BE2C (cell line): ENCODE measurements around the gene RCC2.
"Not testable (repeated sequence)": the region's sequence is repeated elsewhere in the genome, so short reads cannot be mapped to it uniquely, and the experiment has no call there.

Source experiments
- DNase-seq: peaks from one replicate; pipeline ENCODE4 v3.0.0-alpha.2; 2020
- H3K27me3 ChIP-seq: fragments of 250-450 bp; sonication (Bioruptor Pico); 2 replicates; pipeline ENCODE4 v1.5.1; 2020; ENCODE audit warnings: mild to moderate bottlenecking
- H3K36me3 ChIP-seq: fragments of 250-450 bp; sonication (Bioruptor Pico); 2 replicates; pipeline ENCODE4 v1.5.1; 2020; ENCODE audit warnings: mild to moderate bottlenecking
- H3K4me1 ChIP-seq: fragments of 250-450 bp; sonication (Bioruptor Pico); 2 replicates; pipeline ENCODE4 v1.5.1; 2020
- H3K4me3 ChIP-seq: 2 replicates; pipeline ENCODE4 v1.5.1; 2011; ENCODE audit warnings: low read depth, low read length
- H3K9me3 ChIP-seq: fragments of 250-450 bp; sonication (Bioruptor Pico); 2 replicates; pipeline ENCODE4 v1.5.1; 2020
- TF ChIP-seq, protein P1 (sequence below): IDR thresholded peaks from 2 replicates; pipeline ENCODE4 v1.5.1; 2012; ENCODE audit warnings: mild to moderate bottlenecking, low read depth, low read length

The RCC2 gene

DNA sequence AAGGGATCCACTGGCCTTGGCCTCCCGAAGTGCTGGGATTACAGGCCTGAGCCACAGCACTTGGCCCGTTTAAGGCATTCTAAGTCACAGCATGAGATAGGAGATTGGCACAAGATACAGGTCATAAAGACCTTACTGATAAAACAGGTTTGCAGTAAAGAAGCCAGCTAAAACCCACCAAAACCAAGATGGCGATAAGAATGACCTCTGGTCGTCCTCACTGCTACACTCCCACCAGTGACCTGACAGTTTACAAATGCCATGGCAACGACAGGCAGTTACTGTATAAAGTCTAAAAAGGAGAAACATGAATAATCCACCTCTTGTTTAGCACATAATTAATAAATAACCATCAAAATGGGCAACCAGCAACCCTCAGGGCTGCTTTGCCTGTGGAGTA lies 33.3 kb upstream of the RCC2 start:
- H3K4me1 ChIP-seq, result no peaks in the 10 kb centered on the region
- H3K4me3 ChIP-seq, result no peak overlapping the region
- H3K9me3 ChIP-seq, result no peaks in the 10 kb centered on the region
- H3K36me3 ChIP-seq, result no peaks in the 10 kb centered on the region
- TF ChIP-seq, protein P1, sequence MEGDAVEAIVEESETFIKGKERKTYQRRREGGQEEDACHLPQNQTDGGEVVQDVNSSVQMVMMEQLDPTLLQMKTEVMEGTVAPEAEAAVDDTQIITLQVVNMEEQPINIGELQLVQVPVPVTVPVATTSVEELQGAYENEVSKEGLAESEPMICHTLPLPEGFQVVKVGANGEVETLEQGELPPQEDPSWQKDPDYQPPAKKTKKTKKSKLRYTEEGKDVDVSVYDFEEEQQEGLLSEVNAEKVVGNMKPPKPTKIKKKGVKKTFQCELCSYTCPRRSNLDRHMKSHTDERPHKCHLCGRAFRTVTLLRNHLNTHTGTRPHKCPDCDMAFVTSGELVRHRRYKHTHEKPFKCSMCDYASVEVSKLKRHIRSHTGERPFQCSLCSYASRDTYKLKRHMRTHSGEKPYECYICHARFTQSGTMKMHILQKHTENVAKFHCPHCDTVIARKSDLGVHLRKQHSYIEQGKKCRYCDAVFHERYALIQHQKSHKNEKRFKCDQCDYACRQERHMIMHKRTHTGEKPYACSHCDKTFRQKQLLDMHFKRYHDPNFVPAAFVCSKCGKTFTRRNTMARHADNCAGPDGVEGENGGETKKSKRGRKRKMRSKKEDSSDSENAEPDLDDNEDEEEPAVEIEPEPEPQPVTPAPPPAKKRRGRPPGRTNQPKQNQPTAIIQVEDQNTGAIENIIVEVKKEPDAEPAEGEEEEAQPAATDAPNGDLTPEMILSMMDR, result no peak
- no peak for DNase-seq
- no peaks in the 10 kb centered on the region for H3K27me3 ChIP-seq

DNA sequence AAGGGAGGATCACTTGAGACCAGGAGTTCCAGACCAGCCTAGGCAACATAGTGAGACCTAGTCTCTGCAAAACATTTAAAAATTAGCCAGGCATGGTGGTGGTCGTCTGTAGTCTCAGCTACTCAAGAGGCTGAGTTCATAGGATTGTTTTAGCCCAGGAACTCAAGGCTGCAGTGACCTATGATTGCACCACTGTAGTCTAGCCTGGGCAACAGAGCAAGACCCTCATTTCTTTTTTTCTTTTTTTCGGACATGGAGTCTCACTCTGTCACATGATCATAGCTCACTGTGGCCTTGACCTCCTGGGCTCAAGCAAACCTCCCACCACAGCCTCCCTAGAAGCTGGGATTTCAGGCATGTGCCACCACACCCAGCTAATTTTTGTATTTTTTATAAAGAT lies 31.9 kb upstream of the RCC2 start:
- H3K4me3 ChIP-seq, result no peak overlapping the region
- DNase-seq, result no peak

DNA sequence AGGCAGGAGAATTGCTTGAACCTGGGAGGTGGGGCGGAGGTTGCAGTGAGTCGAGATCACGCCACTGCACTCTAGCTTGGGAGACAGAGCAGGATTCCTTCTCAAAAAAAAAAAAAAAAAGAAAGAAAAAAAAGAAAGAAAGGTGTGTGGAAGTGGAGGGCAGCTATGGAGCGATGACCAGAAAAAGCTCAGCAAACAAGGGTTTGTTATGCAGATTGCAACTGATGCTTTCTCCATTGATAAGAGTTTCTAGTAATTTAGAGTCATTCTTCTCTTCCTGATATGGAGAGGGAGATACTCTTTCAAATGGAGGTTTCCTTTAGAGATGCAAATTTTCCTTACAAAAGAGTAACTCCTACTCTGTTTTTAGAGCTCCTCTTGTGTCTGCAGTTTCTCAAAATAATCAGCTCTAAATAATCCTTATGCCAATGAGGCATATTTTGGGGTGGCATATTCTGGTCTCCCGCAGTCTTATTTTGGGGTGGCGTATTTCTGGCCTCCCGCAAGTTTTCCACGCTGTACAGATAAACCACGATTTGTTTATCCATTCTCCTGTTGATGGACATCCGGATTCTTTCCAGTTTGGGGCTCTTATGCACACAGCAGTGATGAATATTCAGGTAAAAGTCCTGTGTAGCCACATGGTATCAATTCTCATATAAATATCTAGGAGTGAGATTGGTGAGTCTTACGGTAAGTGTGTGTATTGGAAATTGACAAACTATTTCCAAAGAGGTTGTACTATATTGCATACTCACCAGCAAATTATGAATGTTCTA lies 30.7 kb upstream of the RCC2 start:
- Histone ChIP-seq H3K4me1 (no peaks in the 10 kb centered on the region), H3K27me3 (no peaks in the 10 kb centered on the region), H3K9me3 (no peaks in the 10 kb centered on the region), H3K4me3 (no peak overlapping the region), H3K36me3 (no peaks in the 10 kb centered on the region)
- no peak for DNase-seq
- TF ChIP-seq, protein P1, result no peak

More for the DNA sequence above, 31.9 kb upstream of the RCC2 start:
- Histone ChIP-seq H3K36me3 (no peaks in the 10 kb centered on the region), H3K9me3 (no peaks in the 10 kb centered on the region), H3K27me3 (no peaks in the 10 kb centered on the region), H3K4me1 (no peaks in the 10 kb centered on the region)
- TF ChIP-seq, protein P1, result no peak

DNA sequence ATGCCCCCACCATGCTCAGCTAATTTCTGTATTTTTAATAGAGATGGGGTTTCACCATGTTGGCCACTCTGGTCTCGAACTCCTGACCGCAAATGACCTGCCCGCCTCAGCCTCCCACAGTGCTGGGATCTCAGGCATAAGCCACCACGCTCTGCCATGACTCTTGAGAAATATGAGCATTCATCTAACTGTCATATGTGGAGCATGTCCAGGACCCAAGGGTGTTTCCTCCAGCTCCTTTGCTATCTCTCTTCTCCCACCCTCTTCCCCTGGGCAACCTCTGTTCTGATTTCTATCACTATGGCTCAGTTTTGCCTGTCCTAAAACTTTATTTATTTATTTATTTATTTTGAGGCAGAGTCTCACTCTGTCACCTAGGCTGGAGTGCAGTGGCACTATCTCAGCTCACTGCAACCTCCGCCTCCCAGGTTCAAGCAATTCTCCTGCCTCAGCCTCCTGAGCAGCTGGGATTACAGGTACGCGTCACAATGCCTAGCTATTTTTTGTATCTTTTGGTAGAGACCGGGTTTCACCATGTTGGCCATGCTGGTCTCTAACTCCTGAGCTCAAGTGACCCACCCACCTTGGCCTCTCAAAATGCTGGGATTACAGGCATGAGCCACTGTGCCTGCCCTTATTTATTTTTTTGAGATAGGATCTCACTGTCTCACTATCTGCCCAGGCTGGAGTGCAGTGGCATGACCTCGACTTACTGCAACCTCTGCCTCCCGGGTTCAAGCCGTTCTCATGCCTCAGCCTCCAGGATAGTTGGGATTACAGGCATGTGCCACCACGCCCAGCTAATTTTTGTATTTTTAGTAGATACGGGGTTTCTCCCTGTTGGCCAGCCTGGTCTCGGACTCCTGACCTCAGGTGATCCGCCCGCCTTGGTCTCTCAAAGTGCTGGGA lies 29.1 kb upstream of the RCC2 start:
- DNase-seq, H3K36me3 ChIP-seq, H3K4me3 ChIP-seq, H3K9me3 ChIP-seq, H3K4me1 ChIP-seq, H3K27me3 ChIP-seq: not testable (repeated sequence)

DNA sequence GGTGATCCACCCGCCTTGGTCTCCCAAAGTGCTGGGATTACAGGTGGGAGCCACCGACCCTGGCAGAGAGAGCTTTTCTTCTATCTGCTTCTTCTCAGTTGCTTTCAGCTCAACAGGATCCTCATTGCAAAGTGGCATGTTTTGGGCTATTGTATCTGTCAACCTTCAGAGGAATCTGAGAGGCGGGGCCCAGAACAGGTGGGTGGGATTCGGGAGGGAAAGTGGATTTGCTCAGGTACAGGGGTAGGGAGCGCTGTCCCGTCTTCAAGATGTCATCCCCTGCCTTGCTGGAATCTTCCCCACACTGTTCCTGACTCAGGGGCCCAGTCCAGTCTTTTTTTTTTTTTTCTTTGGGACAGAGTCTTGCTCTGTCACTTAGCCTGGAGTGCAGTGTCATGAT lies 26.9 kb upstream of the RCC2 start:
- Histone ChIP-seq H3K9me3 (no peaks in the 10 kb centered on the region), H3K36me3 (no peaks in the 10 kb centered on the region), H3K4me3 (no peak overlapping the region), H3K27me3 (no peaks in the 10 kb centered on the region), H3K4me1 (no peaks in the 10 kb centered on the region)
- no peak for DNase-seq
- TF ChIP-seq, protein P1, result no peak

DNA sequence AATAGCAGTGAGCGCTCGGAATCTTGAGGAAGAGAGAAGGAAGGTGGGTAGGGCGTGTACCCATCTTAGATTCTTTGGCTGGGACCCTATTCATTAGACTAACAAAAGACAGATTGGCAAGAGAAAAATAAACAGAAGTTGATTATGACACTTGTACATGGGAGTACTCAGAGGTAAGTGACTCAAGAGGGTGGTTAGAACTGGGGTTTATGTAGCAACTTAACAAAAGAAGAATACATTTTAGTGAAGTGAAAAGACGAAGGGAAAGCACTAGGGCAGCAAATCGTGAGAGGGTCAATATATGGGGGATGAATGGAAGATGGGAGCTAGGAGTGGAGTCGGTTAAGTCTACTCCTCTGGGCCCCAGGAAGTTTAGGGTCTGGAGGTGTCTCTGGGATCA lies 25.8 kb upstream of the RCC2 start:
- Histone ChIP-seq H3K27me3 (no peaks in the 10 kb centered on the region), H3K36me3 (no peaks in the 10 kb centered on the region), H3K4me1 (no peaks in the 10 kb centered on the region), H3K9me3 (no peaks in the 10 kb centered on the region), H3K4me3 (no peak overlapping the region)
- TF ChIP-seq, protein P1, result no peak
- DNase-seq, result no peak
